NCI-H1092 (cell line): Measurements from ENCODE around the gene ADGRV1.
"Not testable (repeated sequence)": the region's sequence is repeated elsewhere in the genome, so short reads cannot be mapped to it uniquely, and the experiment has no call there.

ENCODE experiments used
- DNase-seq: peaks from one replicate; lab custom pipeline; 2025; lab: John Stamatoyannopoulos, UW

ADGRV1 gene

DNA sequence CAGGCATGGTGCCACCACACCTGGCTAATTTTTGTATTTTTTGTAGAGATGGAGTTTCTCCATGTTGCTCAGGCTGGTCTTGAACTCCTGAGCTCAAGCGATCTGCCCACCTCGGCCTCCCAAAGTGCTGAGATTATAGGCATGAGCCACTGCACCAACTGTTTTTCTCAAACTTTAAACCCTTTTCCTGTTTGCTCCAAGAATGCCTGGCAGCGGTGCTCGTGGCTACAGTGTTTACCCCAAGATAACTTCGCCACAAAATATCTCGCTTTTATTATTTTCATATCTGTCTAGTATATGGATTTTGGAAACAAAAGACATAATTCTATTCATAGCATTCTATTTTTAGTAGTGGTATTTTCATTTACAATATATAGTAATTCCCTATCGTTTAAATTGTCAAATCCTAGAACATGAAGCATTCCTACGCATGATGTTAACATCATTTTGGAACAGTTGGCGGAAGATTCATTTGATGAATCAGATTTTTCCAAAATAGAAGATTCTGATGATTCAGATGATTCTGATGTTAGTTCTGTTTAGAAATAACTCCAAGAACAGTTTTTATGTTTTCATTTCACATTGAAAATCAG lies 504.6 kb downstream of the ADGRV1 start:
- not testable (repeated sequence) for DNase-seq

DNA sequence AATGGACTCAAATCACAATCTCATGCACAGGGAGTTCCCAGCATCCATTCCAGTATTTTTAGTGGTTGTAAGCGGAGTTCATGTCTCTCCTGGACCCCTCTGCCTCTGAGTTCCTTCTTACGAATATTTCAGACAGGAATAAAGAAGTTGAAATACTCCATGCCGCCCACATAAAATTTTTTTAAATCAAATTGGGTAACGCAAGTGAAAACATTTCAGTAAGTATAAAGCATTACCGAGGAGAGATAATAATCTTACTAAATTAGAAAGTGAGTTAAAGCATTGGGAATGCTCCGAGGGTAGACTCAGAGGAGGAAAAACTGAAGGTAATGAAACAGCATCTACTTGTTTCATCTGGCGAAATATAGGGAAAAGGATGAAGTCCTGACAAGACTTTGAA lies 506.9 kb downstream of the ADGRV1 start:
- DNase-seq = no peak

- no peak for DNase-seq
Observed at GRCh38 chr5:91069364-91069763, 510.8 kb downstream of the ADGRV1 start.

- no peak for DNase-seq
Observed at GRCh38 chr5:91070761-91071550, 512.4 kb downstream of the ADGRV1 start.

DNA sequence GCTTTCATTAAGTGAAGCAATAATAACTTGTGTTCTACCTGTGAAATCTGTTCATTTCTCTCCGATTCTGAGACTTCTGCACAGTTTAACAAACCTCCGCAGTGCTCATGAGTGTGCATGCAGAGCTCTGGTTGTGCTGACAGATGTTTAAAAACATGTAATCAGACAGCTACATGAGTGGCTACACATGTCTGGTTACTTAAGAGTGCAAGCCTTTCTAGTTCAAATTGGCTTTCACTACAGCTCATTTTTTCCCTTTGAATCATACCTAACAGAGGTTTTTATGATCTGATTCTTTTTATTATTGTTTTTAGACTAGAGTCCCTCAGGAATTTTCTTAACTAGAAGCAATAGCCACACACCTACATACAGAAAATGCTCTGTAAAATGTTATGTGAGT lies 514.3 kb downstream of the ADGRV1 start:
- no peak for DNase-seq

GRCh38 chr5:91074615-91075014 lies 516.0 kb downstream of the ADGRV1 start:
- DNase-seq = no peak

DNA sequence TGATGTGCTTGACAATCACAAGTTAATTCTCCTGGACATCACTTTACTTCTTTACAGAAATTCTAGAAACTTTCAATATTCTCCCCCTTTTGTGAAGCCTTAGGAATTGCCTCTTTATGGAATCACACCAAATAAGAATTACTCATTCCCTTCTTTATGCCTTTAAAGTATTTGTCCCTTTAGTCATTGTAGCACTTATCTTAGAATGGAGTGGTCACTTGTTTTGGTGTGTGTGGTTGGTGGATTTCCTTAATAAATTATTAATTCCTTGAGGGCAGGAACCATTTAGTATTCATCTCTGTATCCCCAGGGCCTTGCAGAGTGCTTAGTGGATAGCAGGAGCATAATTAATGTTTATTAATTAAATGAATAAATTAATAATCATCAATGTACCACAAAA lies 517.5 kb downstream of the ADGRV1 start:
- DNase-seq = no peak

- DNase-seq = no peak
Observed at GRCh38 chr5:91077623-91078022, 519.0 kb downstream of the ADGRV1 start.

- DNase-seq = no peak
Observed at GRCh38 chr5:91079037-91079436, 520.4 kb downstream of the ADGRV1 start.

- DNase-seq = no peak
Observed at GRCh38 chr5:91089758-91090157, 531.2 kb downstream of the ADGRV1 start.

DNA sequence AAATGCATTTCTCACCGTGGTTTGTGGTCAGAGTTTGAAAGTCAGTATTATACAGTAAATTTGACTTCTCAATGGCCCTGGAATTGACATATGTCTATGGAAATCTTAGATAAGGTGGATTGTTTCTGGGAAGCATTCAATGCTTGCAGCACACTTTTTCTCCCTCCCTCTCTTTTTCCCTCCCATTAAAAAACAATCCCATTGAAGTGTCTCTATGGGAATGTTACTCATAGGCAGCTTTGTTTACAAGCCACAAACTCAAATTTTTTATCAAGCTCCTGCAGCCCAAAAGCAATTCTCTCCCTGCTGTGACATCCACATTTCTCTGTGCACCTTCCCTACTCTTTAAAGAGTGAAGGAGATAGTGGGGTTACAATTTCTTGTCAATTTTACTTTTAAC lies 532.4 kb downstream of the ADGRV1 start:
- no peak for DNase-seq

DNA sequence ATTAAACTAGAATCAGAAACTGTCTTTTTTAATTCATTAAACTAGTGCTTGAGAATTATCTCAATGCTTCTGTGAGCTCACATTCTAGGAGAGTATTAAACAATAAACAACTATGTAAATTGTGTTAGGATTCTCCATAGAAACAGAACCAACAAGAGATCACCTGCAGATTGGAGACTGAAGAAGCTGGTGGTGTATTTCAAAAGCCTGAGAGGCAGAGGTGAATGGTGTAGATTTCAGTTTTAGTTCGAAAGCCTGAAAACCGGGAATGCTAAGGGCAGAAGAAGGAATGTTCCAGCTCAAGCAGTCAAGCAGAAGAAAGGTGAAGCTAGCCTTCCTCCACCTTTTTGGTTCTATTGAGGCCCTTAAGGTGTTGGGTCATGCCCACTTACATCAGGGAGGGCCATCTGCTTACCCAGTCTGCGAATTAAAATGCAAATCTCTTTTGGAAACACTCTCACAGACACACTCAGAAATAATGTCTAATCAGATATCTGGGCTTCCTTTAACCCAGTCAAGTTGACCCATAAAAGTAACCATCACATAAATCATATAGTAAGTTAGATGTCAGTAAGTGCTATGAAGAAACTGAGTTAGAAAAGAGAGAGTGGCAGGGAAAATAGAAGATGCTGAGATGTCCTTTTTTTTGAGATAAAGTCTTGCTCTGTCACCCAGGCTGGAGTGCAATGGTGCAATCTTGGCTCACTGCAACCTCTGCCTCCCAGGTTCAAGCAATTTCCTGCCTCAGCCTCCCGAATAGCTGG lies 533.1 kb downstream of the ADGRV1 start:
- DNase-seq = no peak

DNA sequence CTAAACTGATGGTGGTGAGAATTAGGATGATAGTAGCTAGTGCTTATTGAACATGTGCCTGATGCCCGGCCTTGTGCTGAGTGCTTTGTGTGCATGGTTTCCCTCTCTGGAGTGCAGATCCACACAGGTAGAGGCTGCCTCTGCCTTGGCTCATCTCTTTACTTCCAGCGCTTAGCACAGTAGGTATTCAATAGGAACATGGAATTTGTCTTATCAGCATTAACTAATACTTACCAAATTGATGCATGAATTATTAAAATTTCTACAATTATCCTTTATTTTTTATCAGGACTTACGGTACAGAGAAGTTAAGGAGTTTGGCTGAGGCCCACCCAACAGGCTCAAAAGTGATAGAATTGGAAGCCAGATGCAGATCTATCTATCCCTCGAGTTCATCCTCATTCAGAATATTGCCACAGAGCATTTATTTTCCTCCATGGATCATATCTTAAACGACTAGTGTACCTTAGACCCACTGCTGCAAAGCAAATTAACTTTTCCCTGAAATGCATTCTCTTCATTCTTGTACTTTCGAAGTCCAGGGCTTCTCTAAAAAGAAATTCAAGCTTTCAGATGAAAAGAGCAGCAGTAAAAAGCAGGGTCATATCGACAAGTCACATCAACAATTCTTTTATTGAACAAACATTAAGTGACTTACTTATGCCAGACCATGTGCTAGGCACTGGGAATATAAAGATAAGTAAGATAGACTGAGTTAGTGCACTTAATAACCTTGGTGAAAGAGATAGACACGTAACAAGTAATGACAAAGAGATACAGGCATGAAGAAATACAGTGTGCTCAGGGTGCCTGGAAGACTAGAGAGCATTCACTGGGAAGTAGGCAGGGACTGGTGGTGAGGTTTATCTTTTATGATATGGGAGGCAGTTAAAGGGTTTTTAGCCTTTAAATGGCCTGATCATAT lies 534.5 kb downstream of the ADGRV1 start:
- DNase-seq = no peak

DNA sequence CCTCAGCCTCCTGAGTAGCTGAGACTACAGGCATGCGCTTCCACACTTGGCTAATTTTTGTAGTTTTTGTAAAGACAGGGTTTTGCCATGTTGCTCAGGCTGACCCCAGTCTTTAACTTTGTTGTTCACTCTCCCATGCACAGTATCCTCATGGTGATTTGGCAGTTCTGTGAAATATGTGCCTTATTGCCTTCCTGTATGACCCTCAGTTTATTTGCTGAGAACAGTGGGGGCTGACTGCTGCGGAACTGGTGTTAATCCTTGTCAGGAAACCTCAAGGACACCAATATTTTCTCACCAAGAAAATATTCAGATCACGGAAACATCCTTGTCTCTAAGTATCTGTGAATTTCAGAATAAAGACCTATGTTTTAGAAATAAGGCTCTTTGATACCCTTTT lies 536.7 kb downstream of the ADGRV1 start:
- DNase-seq = no peak

DNA sequence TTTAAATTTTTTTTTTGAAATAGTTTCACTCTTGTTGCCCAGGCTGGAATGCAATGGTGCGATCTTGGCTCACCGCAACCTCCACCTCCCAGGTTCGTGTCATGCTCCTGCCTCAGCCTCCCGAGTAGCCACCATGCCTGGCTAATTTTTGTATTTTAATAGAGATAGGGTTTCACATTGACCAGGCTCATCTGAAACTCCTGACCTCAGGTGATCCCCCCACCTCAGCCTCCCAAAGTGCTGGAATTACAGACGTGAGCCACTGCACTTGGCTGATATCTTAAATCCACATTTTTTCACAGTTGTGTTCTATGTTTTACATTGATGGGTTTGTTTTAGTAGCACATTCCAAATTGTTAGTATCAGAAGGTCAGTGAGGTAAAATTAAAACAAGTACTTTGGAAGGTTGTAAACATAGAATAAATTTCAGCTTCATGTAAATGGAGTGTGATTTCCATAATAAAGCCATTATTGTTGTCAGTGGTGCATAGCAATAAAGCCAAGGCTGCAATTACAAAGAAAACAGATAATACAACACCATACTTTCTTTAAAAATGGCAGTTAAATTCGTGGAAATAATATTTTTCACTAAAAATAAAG lies 537.3 kb downstream of the ADGRV1 start:
- DNase-seq = no peak

- DNase-seq = no peak
Observed at GRCh38 chr5:91098541-91098940, 539.9 kb downstream of the ADGRV1 start.

- DNase-seq = peak; percentile 17
Observed at GRCh38 chr5:91101600-91102379, 543.2 kb downstream of the ADGRV1 start.

- DNase-seq = no peak
Observed at GRCh38 chr5:91103353-91104061, 544.9 kb downstream of the ADGRV1 start.

DNA sequence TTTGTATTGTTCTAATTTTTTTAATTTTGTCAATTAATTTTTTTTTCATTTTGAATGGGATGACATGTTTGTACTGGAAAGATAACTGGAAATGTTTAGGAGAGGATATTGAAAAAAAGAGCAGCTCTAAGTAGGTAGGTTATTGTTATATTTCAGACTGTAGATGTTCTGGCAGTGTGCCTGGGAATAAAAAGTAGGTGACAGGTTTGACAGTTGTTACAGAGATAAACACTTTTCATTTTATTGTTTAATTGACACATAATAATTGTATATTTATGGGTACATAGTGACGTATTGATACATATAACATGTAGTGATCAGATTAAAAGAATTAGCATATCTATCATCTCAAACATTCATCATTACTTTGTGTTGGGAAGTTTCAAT lies 545.5 kb downstream of the ADGRV1 start:
- no peak for DNase-seq

- no peak for DNase-seq
Observed at GRCh38 chr5:91106842-91107511, 548.4 kb downstream of the ADGRV1 start.
